WI38 (cell line): ENCODE results near the gene TMEM132D.

ENCODE experiments used
- H3K4me3 ChIP-seq: 2 replicates; pipeline ENCODE4 v1.5.1; 2011; ENCODE audit warnings: low read depth, mild to moderate bottlenecking, control low read depth, low read length
- TF ChIP-seq, protein P1 (sequence below): IDR thresholded peaks from 2 replicates; pipeline ENCODE4 v1.5.1; 2012; ENCODE audit warnings: low read depth, mild to moderate bottlenecking, control low read depth, low read length

The TMEM132D gene

DNA sequence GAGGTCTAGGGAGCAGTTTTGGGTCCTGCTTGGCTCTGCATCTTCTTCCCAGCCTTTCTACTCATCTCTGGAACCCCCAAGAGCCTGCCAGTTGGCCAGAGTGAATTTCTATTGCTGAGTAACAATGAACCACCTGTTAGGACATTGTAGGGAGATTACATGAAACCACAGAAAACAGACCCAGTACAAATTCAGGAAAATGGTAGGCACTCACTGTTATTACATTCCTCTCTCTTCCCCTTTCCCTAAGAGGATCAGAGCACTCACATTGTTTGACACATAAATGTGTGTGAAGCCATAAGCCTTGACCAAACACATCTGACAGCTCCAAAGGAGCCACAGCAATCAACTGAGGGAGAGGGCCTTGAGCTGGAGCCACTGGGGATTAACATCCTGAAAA lies 216.1 kb downstream of the TMEM132D start:
- TF ChIP-seq, protein P1, sequence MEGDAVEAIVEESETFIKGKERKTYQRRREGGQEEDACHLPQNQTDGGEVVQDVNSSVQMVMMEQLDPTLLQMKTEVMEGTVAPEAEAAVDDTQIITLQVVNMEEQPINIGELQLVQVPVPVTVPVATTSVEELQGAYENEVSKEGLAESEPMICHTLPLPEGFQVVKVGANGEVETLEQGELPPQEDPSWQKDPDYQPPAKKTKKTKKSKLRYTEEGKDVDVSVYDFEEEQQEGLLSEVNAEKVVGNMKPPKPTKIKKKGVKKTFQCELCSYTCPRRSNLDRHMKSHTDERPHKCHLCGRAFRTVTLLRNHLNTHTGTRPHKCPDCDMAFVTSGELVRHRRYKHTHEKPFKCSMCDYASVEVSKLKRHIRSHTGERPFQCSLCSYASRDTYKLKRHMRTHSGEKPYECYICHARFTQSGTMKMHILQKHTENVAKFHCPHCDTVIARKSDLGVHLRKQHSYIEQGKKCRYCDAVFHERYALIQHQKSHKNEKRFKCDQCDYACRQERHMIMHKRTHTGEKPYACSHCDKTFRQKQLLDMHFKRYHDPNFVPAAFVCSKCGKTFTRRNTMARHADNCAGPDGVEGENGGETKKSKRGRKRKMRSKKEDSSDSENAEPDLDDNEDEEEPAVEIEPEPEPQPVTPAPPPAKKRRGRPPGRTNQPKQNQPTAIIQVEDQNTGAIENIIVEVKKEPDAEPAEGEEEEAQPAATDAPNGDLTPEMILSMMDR, result no peak

DNA sequence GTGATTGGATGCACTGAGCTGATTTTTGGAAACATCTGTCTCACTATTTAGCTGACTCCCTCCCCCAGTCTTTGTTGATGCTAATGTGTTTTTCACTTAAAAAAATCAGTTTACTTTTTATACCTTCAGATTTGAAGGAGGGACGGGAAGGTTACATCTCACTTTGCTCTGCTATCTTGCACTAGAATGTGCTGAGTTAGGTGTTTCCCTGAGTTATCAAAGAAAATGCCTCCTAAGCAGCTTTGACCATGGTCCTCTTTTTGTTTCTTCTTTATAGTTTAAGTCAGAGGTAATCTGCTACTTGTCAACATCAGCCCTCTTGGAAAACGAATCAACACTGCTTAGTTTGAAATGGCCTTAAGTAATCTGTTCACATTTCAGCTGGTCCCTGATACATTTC lies 222.0 kb downstream of the TMEM132D start:
- TF ChIP-seq, protein P1, result no peak
- H3K4me3 ChIP-seq, result no peak overlapping the region

More for the DNA sequence above, 216.1 kb downstream of the TMEM132D start:
- H3K4me3 ChIP-seq, result no peak overlapping the region

DNA sequence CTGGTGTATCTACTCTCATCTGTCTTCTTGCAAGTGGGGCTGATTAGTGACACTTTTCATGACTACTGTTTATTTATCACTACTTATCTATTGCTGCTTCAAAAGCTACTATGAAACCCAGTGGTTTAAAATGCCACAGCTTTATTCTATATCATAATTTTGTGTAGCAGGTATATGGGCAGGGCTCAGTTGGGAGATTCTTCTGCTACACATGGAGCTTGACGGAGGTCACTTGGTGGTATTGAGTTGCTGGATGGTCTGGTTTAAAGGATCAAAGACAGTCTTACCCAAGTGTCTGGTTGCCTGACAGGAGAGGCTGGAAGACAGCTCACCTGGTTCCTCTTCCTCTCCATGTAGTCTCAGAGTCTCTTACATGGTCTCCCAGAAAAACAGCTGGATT lies 222.7 kb downstream of the TMEM132D start:
- no peak overlapping the region for H3K4me3 ChIP-seq
- TF ChIP-seq, protein P1, result no peak

DNA sequence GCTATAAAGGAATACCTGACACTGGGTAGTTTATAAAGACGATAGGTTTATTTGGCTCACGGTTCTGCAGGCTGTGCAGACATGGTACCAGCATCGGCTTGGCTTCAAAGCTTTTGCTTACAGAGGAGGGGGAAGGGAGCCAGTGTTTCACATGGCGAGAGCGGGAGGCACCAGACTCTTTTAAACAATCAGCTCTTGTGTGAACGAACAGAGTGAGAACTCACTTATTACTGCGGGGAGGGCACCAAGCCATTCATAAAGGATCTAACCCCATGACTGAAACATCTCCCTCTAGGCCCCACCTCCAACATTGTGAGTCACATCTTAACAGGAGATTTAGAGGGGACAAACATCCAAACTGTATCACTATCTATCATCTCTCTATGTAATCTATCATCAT lies 227.4 kb downstream of the TMEM132D start:
- TF ChIP-seq, protein P1, result no peak
- H3K4me3 ChIP-seq, result no peak overlapping the region

DNA sequence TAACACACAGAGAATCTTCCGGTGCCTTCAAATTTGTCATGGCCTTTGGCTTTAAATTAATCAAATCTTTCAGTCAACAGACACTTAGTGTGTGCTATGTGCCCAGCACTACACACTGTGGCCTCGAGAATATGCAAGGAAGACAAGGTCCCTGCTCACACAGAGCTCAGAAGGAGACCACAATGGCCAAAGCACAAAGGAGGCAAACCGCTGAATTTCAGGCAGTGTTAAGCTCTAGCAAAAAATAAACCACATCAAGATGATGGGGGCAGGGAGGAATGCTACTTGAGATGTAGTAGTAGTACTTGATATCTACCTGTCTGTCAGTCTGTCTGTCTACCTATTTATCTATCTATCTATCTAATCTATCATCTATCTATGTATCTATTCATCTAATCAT lies 227.9 kb downstream of the TMEM132D start:
- TF ChIP-seq, protein P1, result no peak
- no peak overlapping the region for H3K4me3 ChIP-seq

DNA sequence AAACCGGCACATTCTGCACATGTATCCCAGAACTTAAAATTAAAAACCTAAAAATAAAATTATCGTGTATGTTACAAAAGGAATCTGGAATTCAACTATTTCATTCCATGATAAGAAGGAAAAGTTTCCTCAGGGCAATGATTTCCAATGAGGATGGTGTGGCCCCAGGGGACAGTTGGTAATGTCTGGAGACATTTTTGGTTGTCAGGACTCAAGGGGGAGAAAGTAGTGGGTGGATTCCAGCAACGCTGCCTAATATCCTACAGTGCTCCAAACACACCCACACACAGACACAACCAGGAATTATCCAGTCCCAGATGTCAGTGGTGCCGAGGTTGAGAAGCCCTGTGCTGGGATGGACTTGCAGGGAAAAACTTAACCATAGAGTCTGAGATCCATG lies 228.3 kb downstream of the TMEM132D start:
- no peak overlapping the region for H3K4me3 ChIP-seq
- TF ChIP-seq, protein P1, result no peak

DNA sequence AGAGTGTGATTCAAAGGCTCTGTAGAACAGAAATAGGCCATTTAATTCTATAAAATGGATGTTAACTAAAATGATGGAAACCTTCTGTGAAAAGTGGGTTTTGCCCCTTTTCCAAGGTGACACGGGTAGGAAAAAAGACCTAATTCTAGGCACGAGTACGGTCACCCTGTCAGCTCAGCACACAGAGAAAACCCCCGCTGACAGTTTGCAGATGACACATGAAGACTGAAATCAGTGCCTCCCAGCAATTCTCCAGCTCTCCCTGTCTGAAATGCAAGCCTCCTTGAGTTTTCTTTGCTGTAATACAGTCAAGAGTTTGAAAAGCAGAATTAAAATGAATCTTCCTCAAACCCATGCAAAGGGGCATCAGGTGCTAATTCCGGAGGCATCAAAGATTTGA lies 230.0 kb downstream of the TMEM132D start:
- TF ChIP-seq, protein P1, result no peak

More for the DNA sequence above, 230.0 kb downstream of the TMEM132D start:
- H3K4me3 ChIP-seq, result no peak overlapping the region
